Esophagus muscularis mucosa (tissue), 4 donors: ENCODE data around the gene DUXA. TPM values are rescaled to one million over a fixed set of nuclear protein-coding genes. Genes with fewer than 3 reads are reported as not detected.
"Not testable (repeated sequence)": the region's sequence is repeated elsewhere in the genome, so short reads cannot be mapped to it uniquely, and the experiment has no call there.

ENCODE experiments used
- DNase-seq: peaks from one replicate; pipeline ENCODE4 v3.0.0-alpha.2; 2017; ENCODE audit errors: extremely low spot score
- H3K27ac ChIP-seq, 4 donors: fragments of 200-600 bp; sonication (generic); replicated peaks in 1 of 4; 1 replicate in 3 of 4; 2 replicates in 1 of 4; pipeline ENCODE4 v1.5.1; 2016 to 2019; ENCODE audit warnings: mild to moderate bottlenecking in 1 of 4
- H3K27me3 ChIP-seq, 4 donors: fragments of 200-600 bp; sonication (generic); one replicate each; pipeline versions ENCODE4 v1.5.1 to v1.6.0; 2016 to 2019
- H3K36me3 ChIP-seq, 4 donors: fragments of 200-600 bp; sonication (generic); one replicate each; pipeline ENCODE4 v1.5.1; 2016 to 2019
- H3K4me1 ChIP-seq, 4 donors: fragments of 200-600 bp; sonication (generic); one replicate each; pipeline ENCODE4 v1.5.1; 2016 to 2019
- H3K4me3 ChIP-seq, 4 donors: fragments of 200-600 bp; sonication (generic); 1 replicate in 2 of 4; 2 replicates in 2 of 4; pipeline ENCODE4 v1.5.1; 2016 to 2019; ENCODE audit warnings: mild to moderate bottlenecking in 4 of 4, moderate library complexity in 1 of 4
- H3K9me3 ChIP-seq, 4 donors: fragments of 200-600 bp; sonication (generic); 1 replicate in 3 of 4; 2 replicates in 1 of 4; pipeline ENCODE4 v1.5.1; 2016 to 2019
- EP300 ChIP-seq: sonication (generic); formaldehyde crosslinking; IDR thresholded peaks from one replicate; pipeline ENCODE4 v1.6.1; 2017; ENCODE audit warnings: antibody characterized with exemption
- POLR2A ChIP-seq: fragments of 450-650 bp; IDR thresholded peaks from one replicate; pipeline ENCODE4 v1.6.1; 2017; ENCODE audit warnings: antibody characterized with exemption, moderate library complexity, mild to moderate bottlenecking, low read depth
- POLR2AphosphoS5 ChIP-seq, 2 donors: sonication (generic); formaldehyde crosslinking; IDR thresholded peaks; one replicate each; pipeline ENCODE4 v1.6.1; 2017; ENCODE audit warnings: antibody characterized with exemption in 2 of 2
- WGBS: methylation state at CpG from one replicate; pipeline ENCODE4 v1.1.5; 2018; 5-methylcytosine and 5-hydroxymethylcytosine counted together
- intact Hi-C: fragments of 100-400 bp; cut with DNase I; formaldehyde crosslinking; loops from one replicate; pipeline ENCODE4 v1.15.1; 2023
- total RNA-seq, 4 donors: library from RNA; depleted of rRNA; stranded (reverse); fragments of >200 nt; gene quantifications; one replicate each; pipeline versions ENCODE4 v1.1.0 to v1.2.1, GENCODE V29; 2016
- TF ChIP-seq, protein P1 (sequence below), 3 experiments: fragments of 200-600 bp in 2 of 3; fragments of 450-650 bp in 1 of 3; sonication (generic) in 2 of 3; IDR thresholded peaks; one replicate each; pipeline ENCODE4 v1.5.1; 2017 to 2019; ENCODE audit warnings: antibody characterized with exemption in 3 of 3, mild to moderate bottlenecking in 2 of 3, moderate library complexity in 1 of 3

The DUXA gene
- total RNA-seq, 4 donors from 2014 or later: not detected

GRCh38 chr19:57161985-57162539, 5.2 kb downstream of the DUXA start:
- no peak overlapping the region for H3K27ac ChIP-seq
- WGBS: 74% methylated on average over 5 of the region's 5 CpGs
- TF ChIP-seq POLR2A (no peak), EP300 (no peak), POLR2AphosphoS5 (IDR thresholded peaks at IDR 0.05) (no peak)
- TF ChIP-seq, protein P1, sequence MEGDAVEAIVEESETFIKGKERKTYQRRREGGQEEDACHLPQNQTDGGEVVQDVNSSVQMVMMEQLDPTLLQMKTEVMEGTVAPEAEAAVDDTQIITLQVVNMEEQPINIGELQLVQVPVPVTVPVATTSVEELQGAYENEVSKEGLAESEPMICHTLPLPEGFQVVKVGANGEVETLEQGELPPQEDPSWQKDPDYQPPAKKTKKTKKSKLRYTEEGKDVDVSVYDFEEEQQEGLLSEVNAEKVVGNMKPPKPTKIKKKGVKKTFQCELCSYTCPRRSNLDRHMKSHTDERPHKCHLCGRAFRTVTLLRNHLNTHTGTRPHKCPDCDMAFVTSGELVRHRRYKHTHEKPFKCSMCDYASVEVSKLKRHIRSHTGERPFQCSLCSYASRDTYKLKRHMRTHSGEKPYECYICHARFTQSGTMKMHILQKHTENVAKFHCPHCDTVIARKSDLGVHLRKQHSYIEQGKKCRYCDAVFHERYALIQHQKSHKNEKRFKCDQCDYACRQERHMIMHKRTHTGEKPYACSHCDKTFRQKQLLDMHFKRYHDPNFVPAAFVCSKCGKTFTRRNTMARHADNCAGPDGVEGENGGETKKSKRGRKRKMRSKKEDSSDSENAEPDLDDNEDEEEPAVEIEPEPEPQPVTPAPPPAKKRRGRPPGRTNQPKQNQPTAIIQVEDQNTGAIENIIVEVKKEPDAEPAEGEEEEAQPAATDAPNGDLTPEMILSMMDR (IDR thresholded peaks at IDR 0.05): no peak

GRCh38 chr19:57152921-57153320, 14.4 kb downstream of the DUXA start:
- Histone ChIP-seq H3K27me3 (peaks cover 0 to 17% (median 0%) of the 10 kb centered on the region in 4 donors), H3K4me1 (no peaks in the 10 kb centered on the region), H3K27ac (no peak overlapping the region), H3K4me3 (no peak overlapping the region), H3K36me3 (no peaks in the 10 kb centered on the region), H3K9me3 (no peaks in the 10 kb centered on the region)
- 84% methylated on average over 5 of the region's 5 CpGs for WGBS
- DNase-seq: no peak
- TF ChIP-seq POLR2A (no peak), EP300 (no peak), POLR2AphosphoS5 (IDR thresholded peaks at IDR 0.05) (no peak)
- TF ChIP-seq, protein P1 (IDR thresholded peaks at IDR 0.05): no peak
- intact Hi-C loops: no loop called here

More at GRCh38 chr19:57161985-57162539, 5.2 kb downstream of the DUXA start:
- no peaks in the 10 kb centered on the region for H3K36me3 ChIP-seq
- H3K4me3 ChIP-seq: no peak overlapping the region
- H3K4me1 ChIP-seq: no peaks in the 10 kb centered on the region
- no peaks in the 10 kb centered on the region for H3K9me3 ChIP-seq
- intact Hi-C loops: no loop called here
- DNase-seq: no peak
- H3K27me3 ChIP-seq: peaks cover 0 to 10% (median 0%) of the 10 kb centered on the region in 4 donors

GRCh38 chr19:57141699-57142098, 25.6 kb downstream of the DUXA start:
- TF ChIP-seq EP300: no peak
- TF ChIP-seq POLR2A: no peak
- TF ChIP-seq, protein P1 (IDR thresholded peaks at IDR 0.05): no peak
- TF ChIP-seq POLR2AphosphoS5 (IDR thresholded peaks at IDR 0.05): no peak
- H3K4me3 ChIP-seq: no peak overlapping the region
- 94% methylated on average over 4 of the region's 4 CpGs for WGBS
- H3K27me3 ChIP-seq: peaks cover 0 to 14% (median 0%) of the 10 kb centered on the region in 4 donors
- H3K27ac ChIP-seq: no peak overlapping the region
- no peak for DNase-seq
- no peaks in the 10 kb centered on the region for H3K4me1 ChIP-seq
- intact Hi-C loops: no loop called here
- no peaks in the 10 kb centered on the region for H3K9me3 ChIP-seq
- no peaks in the 10 kb centered on the region for H3K36me3 ChIP-seq

DNA sequence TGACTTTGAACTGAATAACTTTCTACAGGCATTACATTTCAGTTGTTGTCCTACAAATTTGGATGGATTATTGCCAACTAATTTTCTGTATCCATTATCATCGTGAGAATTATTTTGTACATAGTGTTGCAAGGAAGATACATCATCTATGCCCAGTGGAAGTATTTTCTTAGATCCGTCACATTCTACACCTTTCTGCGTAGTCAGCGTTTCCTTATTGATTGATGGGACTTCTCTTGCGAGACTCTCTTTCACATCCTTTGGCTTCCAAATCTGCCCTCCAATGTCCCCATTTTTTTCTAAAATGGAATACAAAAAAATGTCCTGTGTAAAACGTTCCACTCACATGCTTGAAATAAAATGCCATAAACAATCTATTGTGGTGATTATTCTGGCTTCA, 31.5 kb downstream of the DUXA start:
- no peak for TF ChIP-seq POLR2AphosphoS5 (IDR thresholded peaks at IDR 0.05)
- TF ChIP-seq POLR2A: no peak
- TF ChIP-seq EP300: no peak
- TF ChIP-seq, protein P1 (IDR thresholded peaks at IDR 0.05): no peak
- intact Hi-C loops: no loop called here
- no peaks in the 10 kb centered on the region for H3K9me3 ChIP-seq
- no peaks in the 10 kb centered on the region for H3K4me1 ChIP-seq
- peaks cover 0 to 30% (median 0%) of the 10 kb centered on the region in 4 donors for H3K27me3 ChIP-seq
- DNase-seq: no peak
- no peak overlapping the region for H3K4me3 ChIP-seq
- H3K36me3 ChIP-seq: no peaks in the 10 kb centered on the region
- 79% methylated on average over 6 of the region's 6 CpGs for WGBS
- H3K27ac ChIP-seq: no peak overlapping the region

GRCh38 chr19:57127403-57127802, 39.9 kb downstream of the DUXA start:
- WGBS: 74% methylated on average over 3 of the region's 3 CpGs
- not testable (repeated sequence) for H3K9me3 ChIP-seq

More at GRCh38 chr19:57127403-57127802, 39.9 kb downstream of the DUXA start:
- DNase-seq, H3K4me1 ChIP-seq, H3K4me3 ChIP-seq, H3K36me3 ChIP-seq, H3K27ac ChIP-seq, intact Hi-C loops: not testable (repeated sequence)
- peaks cover 0 to 52% (median 0%) of the 10 kb centered on the region in 4 donors for H3K27me3 ChIP-seq
